Kasumi-1 (cell line): Measurements from ENCODE around the gene VPS72.

Experiments used
- DNase-seq, 2 experiments: peaks; one replicate each; lab custom pipeline; 2025; lab: John Stamatoyannopoulos, UW

Gene VPS72

GRCh38 chr1:151187205-151187604, 2.8 kb downstream of the VPS72 start:
- no peak for DNase-seq

- DNase-seq: no peak
Observed at GRCh38 chr1:151184211-151184610, 5.8 kb downstream of the VPS72 start.

GRCh38 chr1:151176514-151177045, 13.4 kb downstream of the VPS72 start:
- no peak for DNase-seq

- DNase-seq: peak; percentile 80 to 88
Observed at GRCh38 chr1:151175863-151176262, 14.1 kb downstream of the VPS72 start, which contains the start of gene TMOD4. TSS of gene TMOD4 (minus strand) at chr1:151175981. CDS start at chr1:151174875, 1,106 bp downstream.

GRCh38 chr1:151175041-151175741, 14.8 kb downstream of the VPS72 start:
- no peak for DNase-seq

- no peak for DNase-seq
Observed at GRCh38 chr1:151171190-151171589, 18.8 kb downstream of the VPS72 start.

GRCh38 chr1:151167116-151167515, 22.9 kb downstream of the VPS72 start:
- no peak for DNase-seq

GRCh38 chr1:151166505-151166956, 23.5 kb downstream of the VPS72 start:
- no peak for DNase-seq

GRCh38 chr1:151165738-151166504, 24.1 kb downstream of the VPS72 start, which contains the start of the genes LYSMD1 and SCNM1:
TSS of gene LYSMD1 (minus strand) at chr1:151165902. CDS start at chr1:151165258, 644 bp downstream.
TSS of gene SCNM1 (plus strand) at chr1:151166144. CDS start at chr1:151166153, 9 bp downstream.
- peak; percentile 98 to 99 for DNase-seq

GRCh38 chr1:151165281-151165737, 24.7 kb downstream of the VPS72 start:
- DNase-seq: no peak

- no peak for DNase-seq
Observed at GRCh38 chr1:151164732-151165280, 25.2 kb downstream of the VPS72 start.

GRCh38 chr1:151159373-151159772, 30.6 kb downstream of the VPS72 start:
- no peak for DNase-seq

- no peak for DNase-seq
Observed at GRCh38 chr1:151158751-151159251, 31.2 kb downstream of the VPS72 start.

- DNase-seq: no peak
Observed at GRCh38 chr1:151158326-151158725, 31.7 kb downstream of the VPS72 start.

- DNase-seq: peak; percentile 95
Observed at GRCh38 chr1:151157067-151157531, 32.9 kb downstream of the VPS72 start.

GRCh38 chr1:151156515-151156819, 33.5 kb downstream of the VPS72 start, which contains the start of gene TNFAIP8L2:
TSS of gene TNFAIP8L2 (plus strand) at chr1:151156649. CDS start at chr1:151158698, 2,049 bp downstream.
- peak; percentile 69 to 80 for DNase-seq

GRCh38 chr1:151147665-151148064, 42.3 kb downstream of the VPS72 start:
- DNase-seq: no peak

GRCh38 chr1:151147132-151147503, 42.9 kb downstream of the VPS72 start:
- no peak for DNase-seq

GRCh38 chr1:151146412-151147131, 43.4 kb downstream of the VPS72 start, which contains the start of gene SEMA6C:
TSS of gene SEMA6C (minus strand) at chr1:151146631. CDS start at chr1:151142621, 4,010 bp downstream.
- DNase-seq: peak; percentile 90 to 92

- DNase-seq: no peak
Observed at GRCh38 chr1:151146072-151146411, 44.0 kb downstream of the VPS72 start.
